ENCODE measurements around the gene NT5DC1. TPM values are rescaled to one million over a fixed set of nuclear protein-coding genes. Genes with fewer than 3 reads are reported as not detected.

The NT5DC1 gene
- total and polyA plus RNA-seq, 12 donors: 13.7 to 90.9 (median 36.3) TPM

GRCh38 chr6:116057766-116058165 lies 42.9 kb upstream of the NT5DC1 start:
- no peaks in the 10 kb centered on the region for H3K36me3 ChIP-seq (replicated peaks in 1 of 2)

DNA sequence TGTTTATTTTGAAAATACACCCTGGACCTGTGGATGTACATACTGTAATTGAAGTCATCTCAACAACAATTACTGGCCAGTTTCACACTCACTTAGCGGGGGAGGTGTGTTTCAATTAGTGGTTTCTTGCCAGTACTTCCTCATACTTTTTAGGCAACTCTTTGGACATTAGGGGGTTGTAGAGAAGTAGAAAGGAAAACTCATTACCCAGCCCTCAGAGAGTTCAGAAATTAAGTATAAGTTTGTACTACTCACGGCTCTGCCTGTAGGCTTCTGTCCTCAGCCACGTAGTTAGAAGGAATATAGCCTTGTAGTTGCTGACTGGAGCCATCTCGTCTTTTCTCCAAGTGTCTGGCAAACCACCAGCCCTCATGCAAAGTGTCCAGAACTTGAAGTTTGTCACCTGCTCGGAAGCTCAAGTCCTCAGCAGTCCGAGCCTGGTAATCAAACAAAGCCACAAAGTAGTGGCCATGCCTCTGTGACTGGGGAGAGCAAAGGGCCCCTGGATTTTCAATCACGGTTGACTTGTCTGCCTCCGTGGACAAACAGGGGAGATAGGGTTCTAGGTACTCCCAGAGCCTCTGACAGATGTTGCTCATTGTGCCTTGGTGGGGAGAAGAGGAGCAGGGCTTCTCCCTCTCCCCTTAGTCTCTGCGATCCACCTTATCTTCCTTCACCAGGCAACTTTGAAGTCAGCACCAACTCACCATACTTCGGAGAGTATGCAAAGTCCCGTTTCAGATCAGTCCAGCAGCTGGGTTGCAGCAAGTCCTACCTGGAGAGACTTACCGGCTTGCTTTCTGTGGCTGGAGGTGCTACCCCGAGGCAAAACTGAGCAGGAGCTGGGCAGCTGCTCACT lies 40.7 kb upstream of the NT5DC1 start:
- Histone ChIP-seq H3K27ac (peak overlapping the region in 1 of 5 donors; percentile 20), H3K36me3 (replicated peaks in 1 of 2) (no peaks in the 10 kb centered on the region), H3K4me1 (replicated peaks in 1 of 2) (peaks cover 4 to 5% of the 10 kb centered on the region in 2 donors), H3K4me3 (peak overlapping the region in 1 of 4 donors; percentile 39), H3K27me3 (no peaks in the 10 kb centered on the region), H3K9me3 (replicated peaks in 1 of 3) (no peaks in the 10 kb centered on the region)
- intact Hi-C loops (cut with DNase I): no loop called here
- TF ChIP-seq, protein P1, sequence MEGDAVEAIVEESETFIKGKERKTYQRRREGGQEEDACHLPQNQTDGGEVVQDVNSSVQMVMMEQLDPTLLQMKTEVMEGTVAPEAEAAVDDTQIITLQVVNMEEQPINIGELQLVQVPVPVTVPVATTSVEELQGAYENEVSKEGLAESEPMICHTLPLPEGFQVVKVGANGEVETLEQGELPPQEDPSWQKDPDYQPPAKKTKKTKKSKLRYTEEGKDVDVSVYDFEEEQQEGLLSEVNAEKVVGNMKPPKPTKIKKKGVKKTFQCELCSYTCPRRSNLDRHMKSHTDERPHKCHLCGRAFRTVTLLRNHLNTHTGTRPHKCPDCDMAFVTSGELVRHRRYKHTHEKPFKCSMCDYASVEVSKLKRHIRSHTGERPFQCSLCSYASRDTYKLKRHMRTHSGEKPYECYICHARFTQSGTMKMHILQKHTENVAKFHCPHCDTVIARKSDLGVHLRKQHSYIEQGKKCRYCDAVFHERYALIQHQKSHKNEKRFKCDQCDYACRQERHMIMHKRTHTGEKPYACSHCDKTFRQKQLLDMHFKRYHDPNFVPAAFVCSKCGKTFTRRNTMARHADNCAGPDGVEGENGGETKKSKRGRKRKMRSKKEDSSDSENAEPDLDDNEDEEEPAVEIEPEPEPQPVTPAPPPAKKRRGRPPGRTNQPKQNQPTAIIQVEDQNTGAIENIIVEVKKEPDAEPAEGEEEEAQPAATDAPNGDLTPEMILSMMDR (IDR thresholded peaks at IDR 0.05): no peak
- TF ChIP-seq POLR2A (IDR thresholded peaks at IDR 0.05): no peak
- DNase-seq: no peak
- WGBS, 4 donors: 79 to 92% (median 86%) methylated on average over 12 to 13 of the region's 13 CpGs

More at GRCh38 chr6:116057766-116058165, 42.9 kb upstream of the NT5DC1 start:
- intact Hi-C loops (cut with DNase I): no loop called here
- no peaks in the 10 kb centered on the region for H3K27me3 ChIP-seq
- TF ChIP-seq, protein P1 (IDR thresholded peaks at IDR 0.05): no peak
- no peak for TF ChIP-seq POLR2A (IDR thresholded peaks at IDR 0.05)
- DNase-seq: no peak
- H3K27ac ChIP-seq: no peak overlapping the region
- no peaks in the 10 kb centered on the region for H3K9me3 ChIP-seq (replicated peaks in 1 of 3)
- H3K4me1 ChIP-seq (replicated peaks in 1 of 2): peaks cover 4 to 5% of the 10 kb centered on the region in 2 donors
- 66 to 81% (median 75%) methylated on average over 2 of the region's 2 CpGs for WGBS, 4 donors
- H3K4me3 ChIP-seq: no peak overlapping the region

DNA sequence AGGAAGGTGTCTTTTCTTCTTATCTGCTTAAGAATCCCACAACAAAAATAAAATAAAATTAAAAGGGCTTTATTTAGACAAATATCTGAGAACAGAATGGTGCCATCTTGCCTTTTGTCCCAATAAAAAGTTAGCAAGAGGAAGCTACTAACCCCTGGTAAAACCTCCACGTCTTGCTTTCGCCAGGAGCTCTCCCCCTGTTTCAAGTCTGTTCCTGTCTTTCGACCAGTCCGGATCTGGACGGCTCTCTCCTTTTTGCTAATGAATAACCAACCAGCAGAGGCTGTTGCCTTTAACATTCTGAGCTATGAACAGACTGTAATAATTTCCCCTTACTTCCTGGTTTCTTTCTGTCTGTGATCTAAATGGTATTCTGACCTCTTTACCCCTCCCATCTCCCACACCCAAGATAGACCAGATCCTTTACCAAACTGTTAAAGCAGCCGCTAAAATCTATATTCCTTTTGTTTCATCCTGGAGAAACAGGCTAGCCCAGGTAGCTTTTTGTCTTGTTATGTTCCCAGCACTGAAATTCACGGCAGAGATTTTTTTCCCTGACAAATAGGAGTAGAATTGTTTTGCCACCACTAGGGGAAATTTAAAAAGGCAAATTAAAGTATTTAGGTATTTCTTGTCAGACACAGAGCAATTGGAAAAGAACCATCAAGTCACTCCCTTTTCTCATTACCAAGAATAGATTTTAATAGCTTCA lies 39.9 kb upstream of the NT5DC1 start, which contains the start of gene FRK:
Gene FRK (minus strand): TSS at position 320 of the 712 bp plus-strand sequence. CDS start 580 bp downstream, outside the sequence.
- peak within 1 kb of the TSS in 1 of 5 donors; percentile 20 for H3K27ac ChIP-seq
- intact Hi-C loops (cut with DNase I): no loop called here
- TF ChIP-seq, protein P1 (IDR thresholded peaks at IDR 0.05): peak in 2 of 6 experiments; percentile 12 to 40
- TF ChIP-seq POLR2A (IDR thresholded peaks at IDR 0.05): no peak
- no peaks in the 10 kb centered on the region for H3K36me3 ChIP-seq (replicated peaks in 1 of 2)
- H3K9me3 ChIP-seq (replicated peaks in 1 of 3): no peaks in the 10 kb centered on the region
- H3K4me3 ChIP-seq: peak within 1 kb of the TSS in 1 of 4 donors; percentile 39
- WGBS, 4 donors: 56 to 80% (median 75%) methylated on average over 7 of the region's 7 CpGs
- no peak for DNase-seq
- H3K27me3 ChIP-seq: no peaks in the 10 kb centered on the region
- peaks cover 4 to 5% of the 10 kb centered on the region in 2 donors for H3K4me1 ChIP-seq (replicated peaks in 1 of 2)

DNA sequence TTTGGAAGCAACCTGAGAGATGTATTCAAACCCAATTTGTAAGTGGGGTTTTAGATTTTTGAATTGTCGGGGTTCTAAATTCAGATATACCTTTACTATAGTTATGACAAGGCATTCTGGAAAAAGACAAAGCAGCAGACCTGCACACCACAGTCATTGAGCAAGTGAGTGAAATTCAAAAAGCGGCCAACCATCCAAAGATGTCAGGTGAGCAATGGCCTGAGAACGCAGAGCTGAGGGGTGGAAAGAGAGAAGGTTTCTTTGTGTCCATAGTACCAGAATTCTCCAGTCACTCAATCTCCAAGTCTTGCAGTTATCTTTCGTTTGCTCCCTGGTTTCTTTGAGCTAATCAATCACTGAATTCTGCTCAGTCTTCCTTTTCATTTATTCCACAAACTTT lies 38.2 kb upstream of the NT5DC1 start:
- Histone ChIP-seq H3K9me3 (replicated peaks in 1 of 3) (no peaks in the 10 kb centered on the region), H3K36me3 (replicated peaks in 1 of 2) (no peaks in the 10 kb centered on the region), H3K27me3 (no peaks in the 10 kb centered on the region), H3K4me3 (no peak overlapping the region), H3K4me1 (replicated peaks in 1 of 2) (peaks cover 4 to 5% of the 10 kb centered on the region in 2 donors), H3K27ac (no peak overlapping the region)
- TF ChIP-seq, protein P1 (IDR thresholded peaks at IDR 0.05): no peak
- TF ChIP-seq POLR2A (IDR thresholded peaks at IDR 0.05): no peak
- intact Hi-C loops (cut with DNase I): no loop called here
- DNase-seq: no peak
- WGBS, 4 donors: 91 to 96% (median 93%) methylated on average over 4 of the region's 4 CpGs

Data from adrenal gland (tissue), 12 donors.